ENCODE measurements around the gene PSMB2.

DNA sequence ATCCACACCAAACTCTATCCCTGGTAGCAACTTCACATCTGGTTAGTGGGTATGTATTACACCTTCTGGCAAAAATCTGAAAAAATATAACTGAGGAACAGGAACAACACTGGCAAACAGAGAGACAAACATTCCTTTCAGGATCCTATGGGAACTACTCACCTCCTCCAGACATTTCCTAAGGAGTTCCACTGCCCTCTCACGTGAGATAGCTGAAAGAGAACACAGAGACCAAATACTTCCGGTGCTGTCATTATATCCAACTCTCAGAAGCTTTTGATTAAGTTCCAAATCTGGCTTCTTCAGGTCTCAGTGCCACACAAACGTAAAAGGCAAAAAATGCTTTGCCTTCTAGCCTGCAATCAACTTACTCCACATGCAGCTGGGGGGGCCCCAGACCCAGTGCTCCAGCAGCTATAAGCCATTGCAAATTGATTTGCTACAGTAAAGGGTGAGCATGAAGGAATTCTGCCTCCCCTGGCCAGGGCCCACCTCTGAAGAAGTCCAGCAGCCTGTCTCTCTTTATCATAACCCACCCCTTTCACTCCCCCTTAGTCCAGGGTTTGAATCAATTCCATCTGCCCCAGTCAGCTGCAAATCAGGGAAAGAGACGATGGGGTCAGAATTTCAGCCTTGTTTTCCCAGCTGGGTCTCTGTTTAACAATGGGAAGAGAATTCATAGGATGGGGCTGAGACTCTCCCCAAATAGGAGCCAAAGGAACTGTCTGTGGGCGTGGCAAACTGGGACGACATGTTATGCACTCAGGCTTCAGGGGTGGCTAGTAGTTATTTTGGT lies 36.1 kb downstream of the PSMB2 start:
- no peak for TF ChIP-seq CTCF (IDR thresholded peaks at IDR 0.05)
- TF ChIP-seq POLR2A (IDR thresholded peaks at IDR 0.05): no peak
